Lower leg skin (tissue), 3 donors: ENCODE results near the gene INPP5D.

Experiments
- CTCF ChIP-seq, 3 donors: fragments of 450-650 bp; IDR thresholded peaks; one replicate each; pipeline ENCODE4 v1.5.1; 2016; ENCODE audit warnings: antibody characterized with exemption in 3 of 3, mild to moderate bottlenecking in 3 of 3, moderate library complexity in 2 of 3
- POLR2A ChIP-seq, 2 donors: fragments of 450-650 bp; IDR thresholded peaks; one replicate each; pipeline ENCODE4 v1.6.1; 2016 to 2017; ENCODE audit warnings: antibody characterized with exemption in 2 of 2, mild to moderate bottlenecking in 1 of 2, moderate library complexity in 1 of 2

- TF ChIP-seq CTCF (IDR thresholded peaks at IDR 0.05) (no peak), POLR2A (IDR thresholded peaks at IDR 0.05) (no peak)
These were observed 95.9 kb downstream of the INPP5D start for GRCh38 chr2:233156001-233156400.
